Stimulated activated CD8-positive, alpha-beta memory T cell treated with anti-CD3 and anti-CD28 coated beads, Interleukin-2, amount 100 ng/mL, for 48 hours (primary cell): ENCODE measurements around the gene RPL13A.
"Not testable (repeated sequence)": the region's sequence is repeated elsewhere in the genome, so short reads cannot be mapped to it uniquely, and the experiment has no call there.

Experiments used
- DNase-seq, 2 donors: peaks; one replicate each; pipeline ENCODE4 v3.0.0-alpha.2; 2020; ENCODE audit warnings: low read depth in 2 of 2

Gene RPL13A

GRCh38 chr19:49456326-49456725 lies 31.1 kb upstream of the RPL13A start:
- no peak for DNase-seq

DNA sequence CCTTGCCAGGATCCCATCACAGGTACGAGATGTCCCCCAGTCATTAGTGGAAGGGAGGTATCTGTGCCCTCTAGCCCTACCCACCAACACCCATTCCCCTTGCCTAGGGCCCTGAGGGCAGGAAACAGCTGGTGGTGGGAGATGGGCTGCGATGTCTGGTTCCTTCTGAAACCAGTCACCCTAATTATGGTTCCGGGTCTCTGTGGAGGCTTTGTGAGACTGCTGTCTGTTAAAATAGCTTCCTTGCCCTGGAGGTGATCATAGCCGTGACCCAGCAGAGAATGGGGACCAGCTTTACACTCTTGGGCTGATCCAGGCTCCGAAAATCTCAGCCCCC lies 28.9 kb upstream of the RPL13A start:
- no peak for DNase-seq

DNA sequence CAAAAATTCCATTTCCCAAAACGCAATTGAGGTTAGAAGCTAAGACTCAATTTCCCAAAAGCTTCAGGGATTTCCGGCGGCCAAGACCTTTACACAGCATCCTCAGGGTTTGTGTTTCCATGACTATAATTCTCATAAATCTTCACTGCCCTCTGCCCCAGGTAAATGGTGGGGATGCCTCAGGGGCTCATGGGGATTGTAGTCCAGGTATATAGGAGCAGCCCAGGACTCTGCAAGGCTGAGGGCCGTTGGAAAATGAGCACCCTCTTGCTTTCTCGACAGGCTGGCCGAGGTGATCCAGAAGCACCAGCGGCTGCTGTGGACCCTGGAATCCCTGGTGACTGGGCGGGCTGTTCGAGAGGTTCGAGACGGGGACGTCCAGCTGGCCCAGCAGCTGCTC lies 28.0 kb upstream of the RPL13A start:
- DNase-seq, result no peak

DNA sequence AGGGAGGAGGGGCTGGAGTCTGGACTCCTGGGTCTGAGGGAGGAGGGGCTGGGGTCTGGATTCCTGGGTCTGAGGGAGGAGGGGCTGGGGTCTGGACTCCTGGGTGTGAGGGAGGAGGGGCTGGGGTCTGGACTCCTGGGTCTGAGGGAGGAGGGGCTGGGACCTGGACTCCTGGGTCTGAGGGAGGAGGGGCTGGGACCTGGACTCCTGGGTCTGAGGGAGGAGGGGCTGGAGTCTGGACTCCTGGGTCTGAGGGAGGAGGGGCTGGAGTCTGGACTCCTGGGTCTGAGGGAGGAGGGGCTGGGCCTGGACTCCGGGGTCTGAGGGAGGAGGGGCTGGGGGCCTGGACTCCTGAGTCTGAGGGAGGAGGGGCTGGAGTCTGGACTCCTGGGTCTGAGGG lies 26.3 kb upstream of the RPL13A start:
- not testable (repeated sequence) for DNase-seq

- DNase-seq, result no peak
These were observed 25.8 kb upstream of the RPL13A start for GRCh38 chr19:49461656-49462055.

- DNase-seq, result no peak
These were observed 24.9 kb upstream of the RPL13A start for GRCh38 chr19:49462492-49462891.

GRCh38 chr19:49463960-49464740 lies 23.3 kb upstream of the RPL13A start:
- no peak for DNase-seq

- DNase-seq, result no peak
These were observed 22.0 kb upstream of the RPL13A start for GRCh38 chr19:49465371-49465770.

GRCh38 chr19:49468199-49468598 lies 19.2 kb upstream of the RPL13A start:
- no peak for DNase-seq

GRCh38 chr19:49468746-49469447 lies 18.5 kb upstream of the RPL13A start:
- peak; percentile 62 to 66 for DNase-seq

- peak; percentile 80 to 84 for DNase-seq
These were observed 17.4 kb upstream of the RPL13A start for GRCh38 chr19:49469828-49470614.

- DNase-seq, result no peak
These were observed 16.8 kb upstream of the RPL13A start for GRCh38 chr19:49470615-49470978.

DNA sequence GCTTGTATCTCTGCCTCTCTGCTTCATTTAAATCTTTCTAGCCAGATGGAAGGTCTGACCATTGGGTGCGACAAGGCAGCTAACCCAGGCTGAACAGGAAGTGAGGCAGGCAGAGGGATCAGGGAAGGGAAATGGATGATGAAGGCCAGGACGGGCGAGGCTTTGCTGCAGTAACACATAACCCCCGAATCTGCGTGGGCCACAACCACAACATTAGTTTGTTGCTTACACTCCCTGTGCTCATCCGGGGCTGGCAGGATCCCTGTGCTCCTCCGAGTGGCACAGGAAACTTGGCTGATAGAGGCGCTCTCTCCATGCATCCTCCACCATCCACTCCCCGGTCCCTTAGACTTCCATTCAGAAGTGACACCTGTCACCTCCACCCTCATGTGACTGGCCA lies 14.5 kb upstream of the RPL13A start:
- no peak for DNase-seq

GRCh38 chr19:49473501-49473867 lies 13.9 kb upstream of the RPL13A start:
- DNase-seq, result not testable (repeated sequence)

GRCh38 chr19:49473868-49474541 lies 13.4 kb upstream of the RPL13A start, which contains the start of gene FLT3LG:
Gene FLT3LG, plus strand, starts transcription at chr19:49474215. Its CDS starts 425 bp downstream, at chr19:49474640.
- peak; percentile 79 to 80 for DNase-seq

DNA sequence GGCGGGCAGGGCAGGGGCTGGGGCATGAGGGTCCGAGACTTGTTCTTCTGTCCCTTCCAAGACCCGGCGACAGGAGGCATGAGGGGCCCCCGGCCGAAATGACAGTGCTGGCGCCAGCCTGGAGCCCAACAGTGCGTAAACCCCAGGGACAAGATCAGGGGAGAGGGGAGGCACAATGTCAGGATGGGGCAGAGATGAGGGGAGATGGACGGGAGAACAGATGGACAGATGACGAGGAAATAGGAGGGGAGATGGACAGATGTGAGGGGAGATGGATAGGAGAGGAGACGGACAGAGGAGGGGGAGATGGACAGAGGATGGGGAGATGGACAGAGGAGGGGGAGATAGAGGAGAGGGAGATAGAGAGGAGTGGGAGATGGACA lies 12.9 kb upstream of the RPL13A start:
- DNase-seq, result no peak

- DNase-seq, result no peak
These were observed 12.1 kb upstream of the RPL13A start for GRCh38 chr19:49475191-49475917.

- DNase-seq, result peak; percentile 64 to 78
These were observed 11.2 kb upstream of the RPL13A start for GRCh38 chr19:49475995-49476880.

GRCh38 chr19:49479975-49480628 lies 7.3 kb upstream of the RPL13A start:
- DNase-seq, result no peak
